GM21367 (cell line): ENCODE data around the gene PPP1R2.
A peak's percentile ranks its signal among the peaks of the same experiment; 100 is the strongest.
"Not testable (repeated sequence)": the region's sequence is repeated elsewhere in the genome, so short reads cannot be mapped to it uniquely, and the experiment has no call there.

Experiments used
- ATAC-seq: cut with Tn5 transposase; IDR thresholded peaks from one replicate; pipeline ENCODE4 v1.9.1; 2021; ENCODE audit not compliant: unreplicated experiment

Gene PPP1R2

GRCh38 chr3:195542698-195543499 lies at the start of gene PPP1R2:
Gene PPP1R2, minus strand, starts transcription at chr3:195543325. Its CDS starts 300 bp downstream, at chr3:195543025.
- ATAC-seq: peak; percentile 61

GRCh38 chr3:195591852-195592251 lies 48.7 kb upstream of the PPP1R2 start:
- no peak for ATAC-seq

DNA sequence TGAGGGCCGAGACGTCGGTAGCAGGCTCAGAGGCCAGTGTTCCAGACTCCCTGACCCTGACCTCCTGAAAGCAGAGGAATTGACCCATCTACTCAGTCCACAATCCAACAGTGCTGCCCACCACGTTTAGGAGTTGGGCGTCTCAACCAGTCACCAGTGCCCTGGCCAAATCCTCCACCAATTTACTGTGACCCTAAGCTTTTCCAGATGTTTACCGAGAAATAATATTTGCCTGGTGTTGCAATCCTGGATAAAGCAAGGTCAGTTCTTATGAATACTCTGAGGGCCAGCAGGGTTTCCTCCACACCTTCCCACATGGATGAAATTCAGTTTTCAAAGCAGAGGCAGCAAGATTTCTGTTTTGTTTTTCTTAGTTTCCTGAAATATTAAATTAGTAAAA lies 48.1 kb upstream of the PPP1R2 start:
- ATAC-seq: no peak

DNA sequence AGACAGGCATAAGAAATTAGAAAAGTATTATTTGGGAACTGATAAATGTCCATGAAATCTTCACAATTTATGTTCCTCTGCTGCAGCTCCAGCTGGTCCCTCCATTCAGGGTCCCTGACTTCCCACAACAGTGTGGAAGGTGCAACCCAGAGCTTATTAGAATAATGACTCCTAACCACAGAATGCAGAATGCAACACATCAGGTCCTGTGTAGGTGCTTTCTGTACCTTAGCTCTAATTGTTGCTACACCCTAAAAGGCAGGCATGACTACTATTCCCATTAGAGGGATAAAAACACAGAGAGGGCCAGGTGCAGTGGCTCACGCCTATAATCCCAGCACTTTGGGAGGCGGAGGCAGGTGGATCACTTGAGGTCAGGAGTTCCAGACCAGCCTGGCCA lies 47.3 kb upstream of the PPP1R2 start:
- not testable (repeated sequence) for ATAC-seq

DNA sequence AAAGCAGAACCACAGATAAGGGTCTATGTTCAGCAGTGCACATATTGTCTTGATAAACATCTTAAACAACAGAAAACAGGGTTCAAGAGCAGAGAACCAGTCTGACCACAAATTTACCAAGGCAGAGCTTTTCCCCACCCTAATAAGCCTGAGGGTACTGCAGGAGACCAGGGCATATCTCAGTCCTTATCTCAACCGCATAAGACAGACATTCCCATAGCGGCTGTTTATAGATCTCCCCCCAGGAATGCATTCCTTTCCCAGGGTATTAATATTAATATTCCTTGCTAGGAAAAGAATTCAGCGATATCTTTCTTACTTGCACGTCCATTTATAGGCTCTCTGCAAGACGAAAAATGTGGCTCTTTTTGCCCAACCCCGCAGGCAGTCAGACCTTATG lies 46.7 kb upstream of the PPP1R2 start:
- not testable (repeated sequence) for ATAC-seq

- ATAC-seq: no peak
These were observed 44.7 kb upstream of the PPP1R2 start for GRCh38 chr3:195587824-195588223.

- ATAC-seq: no peak
These were observed 44.3 kb upstream of the PPP1R2 start for GRCh38 chr3:195587406-195587805.

GRCh38 chr3:195584543-195584870 lies 41.4 kb upstream of the PPP1R2 start:
- no peak for ATAC-seq

GRCh38 chr3:195583831-195584542 lies 40.9 kb upstream of the PPP1R2 start, which contains the start of gene APOD:
Gene APOD, minus strand, starts transcription at chr3:195583940. Its CDS starts 4,479 bp downstream, at chr3:195579461.
- ATAC-seq: no peak

GRCh38 chr3:195582947-195583346 lies 39.8 kb upstream of the PPP1R2 start:
- ATAC-seq: no peak

DNA sequence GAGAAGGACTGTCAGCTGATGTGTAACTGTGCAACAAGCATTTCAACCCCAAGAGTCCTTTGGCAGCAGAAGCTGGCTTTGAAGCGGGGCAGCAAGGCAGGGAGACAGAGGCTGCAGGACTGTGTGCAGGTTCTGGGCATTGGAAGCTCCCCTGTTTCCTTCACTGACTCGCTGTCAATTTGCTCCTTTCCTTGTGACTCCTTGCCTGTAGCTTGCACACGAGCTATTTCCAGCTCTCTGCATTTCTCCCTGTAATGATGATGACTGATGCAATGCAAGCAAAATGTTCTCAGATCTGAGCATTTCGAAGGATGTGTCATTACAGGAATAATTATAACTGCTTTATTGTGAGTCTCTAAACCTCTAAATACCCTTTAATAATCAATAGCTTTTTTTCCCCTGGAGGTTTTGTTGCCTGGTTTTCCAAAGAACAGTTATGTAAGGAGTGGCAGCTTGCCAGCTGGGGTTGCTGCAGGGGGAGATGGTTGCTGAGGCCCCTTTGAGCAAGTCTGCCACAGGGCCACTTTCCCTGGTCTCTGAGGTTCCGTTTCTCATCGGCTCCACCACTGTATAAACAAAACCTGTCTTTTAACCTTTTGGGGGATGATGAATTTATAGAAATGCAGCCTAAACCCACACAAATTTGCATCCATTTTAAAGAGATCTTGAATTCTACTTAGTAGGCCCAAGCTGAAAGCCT lies 37.8 kb upstream of the PPP1R2 start:
- no peak for ATAC-seq

DNA sequence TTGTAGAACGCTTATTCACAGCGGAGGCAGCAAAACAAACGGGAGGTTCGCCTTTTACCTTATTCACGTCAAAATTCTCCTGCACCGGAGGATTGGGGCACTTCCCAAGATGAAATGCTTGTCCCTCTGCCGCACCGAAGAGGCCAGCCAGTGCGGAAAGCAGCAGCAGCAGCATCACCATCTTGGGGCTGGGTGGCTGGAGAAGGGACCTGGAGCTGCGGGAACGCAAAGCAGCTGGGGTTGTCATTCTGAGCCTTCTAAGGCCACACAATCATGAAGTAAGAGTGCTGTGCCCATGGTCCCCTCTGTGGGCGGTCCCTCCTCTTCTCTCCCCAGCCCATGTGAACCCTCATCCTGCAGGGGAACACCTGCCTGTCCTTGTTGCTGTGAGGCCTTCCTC lies 36.2 kb upstream of the PPP1R2 start:
- no peak for ATAC-seq

DNA sequence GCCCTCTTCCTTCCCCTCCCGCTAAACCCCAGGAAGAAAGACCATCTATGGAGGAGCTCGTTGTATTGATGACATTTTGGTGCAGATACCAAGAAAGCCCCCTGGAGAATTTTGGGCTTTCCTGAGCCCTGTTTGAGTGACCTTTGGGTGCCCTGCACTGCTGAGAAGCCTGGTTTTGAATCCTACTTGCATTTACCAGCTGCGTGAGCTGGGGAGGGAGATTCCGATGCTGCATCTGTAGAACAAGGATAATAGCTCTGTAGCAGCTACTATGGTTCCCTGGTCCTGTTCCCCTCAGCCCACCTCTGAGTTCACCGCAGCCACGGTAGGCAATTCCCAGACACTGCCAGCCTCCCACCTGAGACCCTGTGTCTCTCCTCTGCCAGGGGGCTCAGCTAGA lies 35.4 kb upstream of the PPP1R2 start:
- ATAC-seq: no peak

DNA sequence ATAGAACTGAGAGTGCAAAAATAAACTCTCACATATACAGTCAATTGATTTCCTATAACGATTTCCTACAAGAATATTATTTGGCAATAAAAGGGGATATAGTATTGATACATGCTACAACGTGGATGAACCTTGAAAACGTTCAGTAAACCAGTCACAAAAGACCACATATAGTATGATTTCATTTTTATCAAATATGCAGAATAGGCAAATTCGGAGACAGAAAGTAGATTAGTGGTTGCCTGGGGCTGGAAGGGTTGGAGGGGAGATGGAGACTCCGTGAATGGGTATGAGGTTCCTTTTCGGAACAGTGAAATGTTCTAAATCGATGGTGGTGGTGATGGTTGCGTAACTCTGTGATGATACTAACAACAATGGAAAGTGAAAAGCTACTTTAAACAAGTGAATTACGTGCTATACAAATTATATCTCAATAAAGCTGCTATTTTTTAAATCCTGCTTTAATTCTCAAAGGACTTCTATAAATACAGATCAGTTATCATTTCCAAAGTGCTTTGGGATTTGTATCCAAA lies 34.6 kb upstream of the PPP1R2 start:
- no peak for ATAC-seq

DNA sequence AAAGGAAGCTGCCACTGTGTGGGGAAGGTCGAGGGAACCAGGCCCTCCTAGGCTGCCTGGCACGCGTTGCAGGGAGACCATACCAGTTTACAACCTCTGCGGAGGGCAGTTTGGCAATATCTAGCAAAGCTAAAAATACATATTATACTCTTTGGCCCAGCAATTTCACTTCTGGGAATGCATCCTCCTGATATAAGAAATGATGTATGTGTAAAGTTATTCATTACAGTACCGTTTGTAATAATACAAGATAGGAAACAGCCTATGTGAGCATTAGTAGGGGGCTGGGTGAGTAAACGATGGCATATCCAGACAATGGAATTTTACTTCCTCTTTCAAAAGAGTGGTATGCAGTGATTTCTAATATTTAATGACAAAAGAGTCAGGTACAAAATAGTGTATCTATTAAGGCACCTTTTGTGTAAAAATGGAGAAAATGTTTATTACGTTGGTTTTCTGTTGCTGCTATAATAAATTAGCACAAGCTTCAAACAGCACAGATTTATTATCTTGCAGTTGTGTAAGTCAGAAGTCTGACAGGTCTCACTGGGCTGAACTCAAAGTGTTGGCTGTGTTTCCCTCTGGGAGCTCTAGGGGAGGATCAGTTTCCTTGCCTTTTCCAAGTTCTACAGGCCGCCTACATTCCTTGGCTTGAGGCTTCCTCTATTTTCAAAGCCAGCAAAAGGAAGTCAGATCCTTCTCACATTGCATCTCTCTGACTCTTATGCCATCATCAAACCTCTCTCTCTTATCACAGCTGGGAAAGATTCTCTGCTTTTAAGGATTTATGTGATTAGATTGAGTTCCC lies 31.6 kb upstream of the PPP1R2 start:
- no peak for ATAC-seq

- no peak for ATAC-seq
These were observed 30.7 kb upstream of the PPP1R2 start for GRCh38 chr3:195573611-195574496.

DNA sequence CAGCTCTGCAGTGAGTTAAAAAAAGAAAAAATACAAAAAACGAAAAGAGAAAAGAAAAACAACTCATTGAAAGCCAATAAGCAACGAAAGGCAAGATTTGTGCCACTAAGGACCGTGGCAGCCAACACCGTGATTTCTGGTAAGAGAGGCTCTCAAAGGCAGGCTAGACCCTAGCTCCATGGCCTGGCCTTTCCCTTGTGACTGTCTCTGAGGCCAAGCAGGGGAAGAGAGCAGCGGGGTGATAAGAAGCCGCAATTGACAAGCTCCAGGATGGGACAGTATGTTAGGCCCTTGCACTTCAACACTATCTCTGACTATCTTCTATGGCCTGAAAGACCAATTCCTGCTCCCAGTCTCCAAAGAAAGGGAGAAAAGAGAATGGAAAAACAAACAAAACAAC lies 28.2 kb upstream of the PPP1R2 start:
- ATAC-seq: no peak

DNA sequence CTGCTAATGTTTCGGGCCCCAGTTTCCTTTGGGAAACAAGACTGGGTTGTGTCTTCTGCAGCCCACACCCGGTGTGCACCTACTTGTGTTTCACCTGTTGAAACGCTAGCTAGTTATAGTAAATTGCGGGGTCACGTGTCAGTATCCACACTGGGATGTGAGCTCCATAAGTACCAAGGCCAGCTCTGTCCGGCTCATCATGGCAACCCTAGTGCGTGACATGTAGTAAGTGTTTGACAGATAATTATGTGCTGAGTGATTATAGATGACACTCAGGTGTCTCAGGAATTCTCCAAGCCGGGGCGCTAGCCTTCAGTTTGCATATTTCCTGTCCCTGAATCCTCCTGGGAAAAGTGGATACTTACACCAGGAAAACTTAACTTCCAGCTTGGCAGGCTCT lies 27.8 kb upstream of the PPP1R2 start:
- ATAC-seq: no peak

DNA sequence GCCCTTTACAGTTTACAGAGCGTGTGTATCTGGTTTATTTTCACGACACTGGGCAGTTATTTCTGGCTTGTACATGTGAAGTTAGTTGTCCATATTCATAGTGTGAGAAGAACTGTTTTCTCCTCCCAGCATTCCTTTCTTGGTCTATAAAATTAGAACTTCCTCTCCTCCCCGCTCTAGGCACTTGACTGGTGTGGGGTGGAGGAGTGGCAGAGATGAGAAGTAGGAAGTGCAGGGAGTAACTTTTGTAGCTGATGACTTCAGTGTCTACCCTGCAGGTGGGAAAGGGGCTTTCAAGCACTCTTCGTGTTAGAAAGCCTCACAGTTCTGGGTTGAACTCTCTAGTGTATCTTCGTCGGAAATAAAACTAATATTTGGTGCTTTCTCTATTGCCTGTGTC lies 27.2 kb upstream of the PPP1R2 start:
- no peak for ATAC-seq

GRCh38 chr3:195568630-195569029 lies 25.5 kb upstream of the PPP1R2 start:
- ATAC-seq: no peak
